ENCODE data around the gene KIF11.

GRCh38 chr10:92604841-92605240, 11.9 kb downstream of the KIF11 start:
- TF ChIP-seq EP300 (IDR thresholded peaks at IDR 0.05): no peak
- TF ChIP-seq CTCF (IDR thresholded peaks at IDR 0.05): no peak
- no peak for TF ChIP-seq POLR2A (IDR thresholded peaks at IDR 0.05; ENCODE audit: low read depth)
- no peak for TF ChIP-seq POLR2AphosphoS5 (IDR thresholded peaks at IDR 0.05)
